Osteoblast (primary cell): Measurements from ENCODE around the gene BICD2. TPM values are rescaled to one million over a fixed set of nuclear protein-coding genes. Genes with fewer than 3 reads are reported as not detected.

Experiments
- DNase-seq: peaks from one replicate; pipeline ENCODE4 v3.0.0; 2011; ENCODE audit warnings: low spot score, mixed read lengths; ENCODE audit not compliant: insufficient read length; ENCODE audit errors: missing footprints
- H2AFZ ChIP-seq: 2 replicates; pipeline ENCODE4 v1.6.0; 2011; ENCODE audit warnings: mild to moderate bottlenecking, low read length
- H3K27ac ChIP-seq: 2 replicates; pipeline ENCODE4 v1.5.1; 2011; ENCODE audit warnings: mild to moderate bottlenecking, low read depth, low read length, moderate library complexity
- H3K27me3 ChIP-seq: 2 replicates; pipeline ENCODE4 v1.6.0; 2012; ENCODE audit warnings: mild to moderate bottlenecking, control low read depth, inconsistent platforms, low read length, moderate library complexity; ENCODE audit not compliant: insufficient read depth
- H3K36me3 ChIP-seq: 2 replicates; pipeline ENCODE4 v1.5.1; 2011; ENCODE audit warnings: mild to moderate bottlenecking, low read length, control low read depth, moderate library complexity; ENCODE audit not compliant: insufficient read depth
- H3K4me1 ChIP-seq: 2 replicates; pipeline ENCODE4 v1.5.1; 2011; ENCODE audit warnings: mild to moderate bottlenecking, low read length, control low read depth, moderate library complexity; ENCODE audit not compliant: insufficient read depth
- H3K4me2 ChIP-seq: 2 replicates; pipeline ENCODE4 v1.6.0; 2011; ENCODE audit warnings: mild to moderate bottlenecking, low read length; ENCODE audit not compliant: insufficient read depth
- H3K4me3 ChIP-seq: fragments of 200-600 bp; sonication (generic); 3 replicates; pipeline ENCODE4 v1.5.1; 2012; ENCODE audit warnings: mild to moderate bottlenecking, low read length, inconsistent platforms; ENCODE audit not compliant: insufficient read depth
- H3K79me2 ChIP-seq: 2 replicates; pipeline ENCODE4 v1.6.0; 2012; ENCODE audit warnings: mild to moderate bottlenecking, low read length, control low read depth, inconsistent platforms; ENCODE audit not compliant: insufficient read depth
- H3K9me3 ChIP-seq: 2 replicates; pipeline ENCODE4 v1.5.1; 2011; ENCODE audit warnings: low read depth, low read length, control low read depth
- H4K20me1 ChIP-seq: 2 replicates; pipeline ENCODE4 v1.6.0; 2012; ENCODE audit warnings: mild to moderate bottlenecking, low read length, control low read depth; ENCODE audit not compliant: insufficient read depth
- total RNA-seq: library from RNA; depleted of rRNA; stranded (reverse); fragments of >200 nt; gene quantifications from 2 replicates; pipeline ENCODE4 v1.2.3, GENCODE V29; 2012
- TF ChIP-seq, protein P1 (sequence below): IDR thresholded peaks from 2 replicates; pipeline ENCODE4 v1.5.1; 2011; ENCODE audit warnings: mild to moderate bottlenecking, low read depth, low read length, moderate library complexity; ENCODE audit errors: extremely low read depth

BICD2 gene
- total RNA-seq, 1 donor = 31.8 TPM

DNA sequence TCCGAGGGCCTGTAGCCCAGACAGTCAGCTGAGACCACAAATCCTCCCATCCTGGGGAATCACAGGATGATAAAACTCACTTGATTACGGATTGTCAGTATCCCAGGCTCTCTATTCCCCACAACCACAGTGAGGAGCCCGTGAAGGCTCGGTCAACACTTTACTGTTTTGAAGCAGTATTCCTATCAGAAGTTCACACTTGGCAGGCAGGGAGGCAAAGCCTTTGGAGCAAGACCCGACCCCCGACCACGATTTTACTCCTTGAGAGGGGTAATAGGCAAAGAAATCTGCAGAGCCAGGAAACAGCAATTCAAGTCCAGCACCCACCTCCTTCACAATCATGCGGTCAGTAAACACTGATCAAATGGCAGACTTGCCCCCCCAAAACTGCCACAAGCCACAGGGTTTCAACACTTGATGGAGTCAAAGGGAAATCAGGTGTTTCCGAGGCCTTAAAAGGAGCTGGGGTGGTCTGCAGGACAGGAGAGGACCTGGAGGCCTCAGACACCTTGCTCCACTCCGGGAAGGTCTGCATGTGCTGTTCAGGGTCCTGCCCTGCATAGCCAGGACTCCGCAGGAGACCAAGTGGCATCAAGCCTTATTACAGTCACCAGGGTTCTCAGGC, 25.2 kb downstream of the BICD2 start:
- Histone ChIP-seq H3K9me3 (no peaks in the 10 kb centered on the region), H3K36me3 (no peaks in the 10 kb centered on the region), H3K79me2 (peaks cover 97% of the 10 kb centered on the region), H4K20me1 (peaks cover 56% of the 10 kb centered on the region), H2AFZ (no peak overlapping the region), H3K4me3 (no peak overlapping the region), H3K27me3 (no peaks in the 10 kb centered on the region), H3K4me2 (no peak overlapping the region), H3K4me1 (peaks cover 22% of the 10 kb centered on the region), H3K27ac (peak overlapping the region; percentile 49)
- TF ChIP-seq, protein P1, sequence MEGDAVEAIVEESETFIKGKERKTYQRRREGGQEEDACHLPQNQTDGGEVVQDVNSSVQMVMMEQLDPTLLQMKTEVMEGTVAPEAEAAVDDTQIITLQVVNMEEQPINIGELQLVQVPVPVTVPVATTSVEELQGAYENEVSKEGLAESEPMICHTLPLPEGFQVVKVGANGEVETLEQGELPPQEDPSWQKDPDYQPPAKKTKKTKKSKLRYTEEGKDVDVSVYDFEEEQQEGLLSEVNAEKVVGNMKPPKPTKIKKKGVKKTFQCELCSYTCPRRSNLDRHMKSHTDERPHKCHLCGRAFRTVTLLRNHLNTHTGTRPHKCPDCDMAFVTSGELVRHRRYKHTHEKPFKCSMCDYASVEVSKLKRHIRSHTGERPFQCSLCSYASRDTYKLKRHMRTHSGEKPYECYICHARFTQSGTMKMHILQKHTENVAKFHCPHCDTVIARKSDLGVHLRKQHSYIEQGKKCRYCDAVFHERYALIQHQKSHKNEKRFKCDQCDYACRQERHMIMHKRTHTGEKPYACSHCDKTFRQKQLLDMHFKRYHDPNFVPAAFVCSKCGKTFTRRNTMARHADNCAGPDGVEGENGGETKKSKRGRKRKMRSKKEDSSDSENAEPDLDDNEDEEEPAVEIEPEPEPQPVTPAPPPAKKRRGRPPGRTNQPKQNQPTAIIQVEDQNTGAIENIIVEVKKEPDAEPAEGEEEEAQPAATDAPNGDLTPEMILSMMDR = no peak
- DNase-seq = peak; percentile 30

DNA sequence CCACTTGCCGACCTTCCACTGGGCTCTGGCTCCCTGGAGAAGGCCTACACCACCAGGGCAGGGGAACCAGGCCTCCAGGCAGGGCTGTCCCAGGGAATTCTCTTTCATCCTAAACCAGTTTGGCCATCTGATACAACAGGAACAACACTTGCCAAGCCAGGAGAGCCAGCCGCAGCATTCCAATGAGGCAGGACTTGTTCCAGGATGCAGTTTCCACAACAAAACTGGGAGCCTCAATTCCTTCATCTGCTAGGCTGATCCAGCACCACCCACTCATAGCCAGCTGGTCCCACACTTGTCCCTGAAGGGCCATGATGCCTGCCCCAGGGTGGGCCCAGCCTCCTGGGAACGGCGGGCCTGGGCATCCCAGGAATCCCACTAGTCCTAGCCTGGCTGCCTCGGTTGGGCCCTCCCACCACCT, 26.0 kb downstream of the BICD2 start:
- peaks cover 22% of the 10 kb centered on the region for H3K4me1 ChIP-seq
- no peak overlapping the region for H2AFZ ChIP-seq
- peaks cover 95% of the 10 kb centered on the region for H3K79me2 ChIP-seq
- no peak for DNase-seq
- H3K4me3 ChIP-seq = no peak overlapping the region
- H3K36me3 ChIP-seq = no peaks in the 10 kb centered on the region
- H3K4me2 ChIP-seq = no peak overlapping the region
- TF ChIP-seq, protein P1 = no peak
- H3K27ac ChIP-seq = peak overlapping the region; percentile 4
- no peaks in the 10 kb centered on the region for H3K27me3 ChIP-seq
- peaks cover 55% of the 10 kb centered on the region for H4K20me1 ChIP-seq
- H3K9me3 ChIP-seq = no peaks in the 10 kb centered on the region

DNA sequence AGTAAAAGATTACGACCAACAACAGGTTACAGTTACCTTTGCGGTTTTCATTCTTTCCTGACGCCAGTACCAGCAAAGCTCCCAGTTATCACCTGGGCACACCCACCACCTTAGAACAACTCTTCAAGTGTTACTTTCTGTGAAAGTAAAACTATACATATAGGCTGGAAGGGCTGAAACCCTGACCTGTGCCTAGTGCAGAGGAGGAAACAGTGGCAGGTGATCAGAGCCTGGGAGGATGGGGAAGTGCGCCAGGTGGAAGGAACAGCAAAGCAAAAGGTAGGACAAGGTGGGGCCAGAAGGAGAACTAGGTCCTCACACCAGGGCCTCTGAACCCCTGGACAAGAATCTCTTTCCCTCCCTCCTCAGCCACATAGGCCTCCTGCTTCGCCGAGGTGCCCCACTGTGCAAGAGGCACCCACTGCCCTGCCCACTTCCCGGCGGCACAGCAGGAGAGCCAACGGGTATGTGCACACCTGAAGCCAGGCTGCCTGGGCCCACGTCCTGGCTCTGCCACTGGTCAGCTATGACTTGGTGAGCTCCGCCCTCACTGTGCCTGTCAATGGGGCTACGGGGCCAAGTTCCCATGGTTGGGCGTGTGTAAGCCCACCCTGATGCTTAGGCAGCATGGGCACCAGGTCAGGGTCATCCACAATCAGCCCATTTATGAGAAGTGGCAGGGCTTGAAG, 26.9 kb downstream of the BICD2 start:
- Histone ChIP-seq H3K4me3 (no peak overlapping the region), H3K79me2 (peaks cover 91% of the 10 kb centered on the region), H3K4me1 (peaks cover 22% of the 10 kb centered on the region), H2AFZ (no peak overlapping the region), H3K4me2 (no peak overlapping the region), H3K36me3 (no peaks in the 10 kb centered on the region), H4K20me1 (peaks cover 47% of the 10 kb centered on the region), H3K9me3 (no peaks in the 10 kb centered on the region), H3K27me3 (no peaks in the 10 kb centered on the region), H3K27ac (peak overlapping the region; percentile 28)
- no peak for DNase-seq
- TF ChIP-seq, protein P1 = no peak

DNA sequence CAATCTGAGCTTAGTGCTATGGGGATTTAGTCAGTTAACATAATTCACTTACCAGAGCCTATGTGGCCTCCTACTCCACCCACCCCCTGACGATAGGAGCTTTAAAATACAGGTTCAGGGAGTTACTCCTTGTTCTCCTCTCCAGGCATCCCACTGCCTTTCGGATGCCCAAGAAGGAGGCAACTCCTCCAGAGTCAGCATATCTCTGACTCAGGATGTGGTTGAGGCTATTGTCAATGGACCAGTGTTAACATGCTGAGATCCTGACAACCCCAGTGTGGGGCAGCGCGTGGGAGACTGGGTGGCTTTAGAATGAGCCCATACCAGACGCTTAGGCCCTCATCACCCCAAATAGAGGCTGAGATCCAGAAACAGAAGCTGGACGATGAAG, 27.4 kb downstream of the BICD2 start:
- H4K20me1 ChIP-seq = peaks cover 47% of the 10 kb centered on the region
- DNase-seq = peak; percentile 86

More for the DNA sequence above, 27.4 kb downstream of the BICD2 start:
- Histone ChIP-seq H3K4me3 (no peak overlapping the region), H3K9me3 (no peaks in the 10 kb centered on the region), H3K27ac (peak overlapping the region; percentile 28), H3K27me3 (no peaks in the 10 kb centered on the region), H3K36me3 (no peaks in the 10 kb centered on the region), H3K79me2 (peaks cover 89% of the 10 kb centered on the region), H2AFZ (no peak overlapping the region), H3K4me1 (peaks cover 22% of the 10 kb centered on the region), H3K4me2 (no peak overlapping the region)
- TF ChIP-seq, protein P1 = no peak
